Heart left ventricle (tissue), 16 donors: ENCODE measurements around the gene ATP1B2. TPM values are rescaled to one million over a fixed set of nuclear protein-coding genes. Genes with fewer than 3 reads are reported as not detected.

ENCODE experiments used
- ATAC-seq, 4 donors: fragments of 200-7000 bp; cut with Tn5 transposase; one replicate each; pipeline ENCODE4 v1.9.1; 2020 to 2022; ENCODE audit warnings: moderate library complexity in 4 of 4, mild to moderate bottlenecking in 3 of 4, moderate number of reproducible peaks in 1 of 4
- DNase-seq, 5 donors: peaks; one replicate each; pipeline ENCODE4 v3.0.0-alpha.2; 2020
- H3K27ac ChIP-seq, 12 donors: fragments of 200-600 bp; sonication (generic) in 4 of 12; one replicate each; pipeline versions ENCODE4 v1.5.0 to v1.8.0; 2016 to 2022; ENCODE audit warnings: mild to moderate bottlenecking in 2 of 12
- H3K27me3 ChIP-seq, 9 donors: fragments of 200-600 bp; sonication (generic) in 2 of 9; one replicate each; pipeline versions ENCODE4 v1.5.1 to v1.8.0; 2016 to 2022; ENCODE audit warnings: mild to moderate bottlenecking in 3 of 9
- H3K36me3 ChIP-seq, 9 donors: fragments of 200-600 bp; sonication (generic) in 2 of 9; one replicate each; pipeline versions ENCODE4 v1.5.0 to v1.8.0; 2018 to 2022; ENCODE audit warnings: mild to moderate bottlenecking in 2 of 9
- H3K4me1 ChIP-seq, 12 donors: fragments of 200-600 bp; sonication (generic) in 4 of 12; one replicate each; pipeline versions ENCODE4 v1.5.0 to v1.8.0; 2016 to 2022; ENCODE audit warnings: mild to moderate bottlenecking in 3 of 12
- H3K4me3 ChIP-seq, 12 donors: fragments of 200-600 bp; sonication (generic) in 4 of 12; one replicate each; pipeline versions ENCODE4 v1.5.0 to v1.8.0; 2017 to 2022; ENCODE audit warnings: mild to moderate bottlenecking in 9 of 12, moderate library complexity in 4 of 12
- H3K9me3 ChIP-seq, 12 donors: fragments of 200-600 bp; sonication (generic) in 4 of 12; one replicate each; pipeline versions ENCODE4 v1.5.0 to v1.8.0; 2016 to 2022; ENCODE audit warnings: mild to moderate bottlenecking in 1 of 12
- POLR2A ChIP-seq, 2 donors: fragments of 450-650 bp; IDR thresholded peaks; one replicate each; pipeline ENCODE4 v1.6.1; 2017; ENCODE audit warnings: antibody characterized with exemption in 2 of 2, mild to moderate bottlenecking in 2 of 2, moderate library complexity in 2 of 2
- WGBS, 4 donors: extraction: QIAGEN DNeasy Blood & Tissue Kit in 2 of 4; methylation state at CpG; one replicate each; pipeline versions ENCODE4 v1.1.5 to v1.1.7; 2013 to 2018; 5-methylcytosine and 5-hydroxymethylcytosine counted together
- intact Hi-C, 10 donors: fragments of 100-400 bp; cut with DNase I; formaldehyde crosslinking; loops; one replicate each; pipeline versions ENCODE4 v1.11.1 to v1.14.2; 2022
- long read RNA-seq, 3 donors: library from polyadenylated mRNA; unstranded; transcript quantifications; one replicate each; pipeline ENCODE4 v2.0.0, GENCODE V29; 2020 to 2021
- polyA plus RNA-seq, 2 donors: library from polyadenylated mRNA; stranded (reverse); fragments of 200-250 nt; gene quantifications; one replicate each; pipeline ENCODE4 v1.2.3, GENCODE V29; 2013
- total RNA-seq, 9 donors: library from RNA; depleted of rRNA in 2 of 9; stranded (reverse); fragments of >200 nt in 2 of 9; fragmentation: NEBNext Ultra II Directional in 3 of 9; extraction: Animal tissue kit (Norgen Biotek cat#: 25700) in 3 of 9; gene quantifications; one replicate each; pipeline versions ENCODE4 v1.1.0 to v1.2.4, GENCODE V29; 2016 to 2023
- TF ChIP-seq, protein P1 (sequence below), 12 donors: fragments of 200-600 bp; sonication (generic) in 4 of 12; IDR thresholded peaks; one replicate each; pipeline versions ENCODE4 v1.5.0 to v1.8.0; 2018 to 2022; ENCODE audit warnings: antibody characterized with exemption in 12 of 12, mild to moderate bottlenecking in 5 of 12
- donor health status: ischemic (EF 13 %, LVEDD 7.1; RV severe dilation, severe dysfunction).
- donor health status: healthy with polysubstance abuse.
- donor health status: DM: no; HTN: yes; CAD: no.
- donor health status: DM: no; HTN: no; CAD: no.
- donor health status: ischemic (EF 25% LVEDD 6.9; RV normal size, moderate dysfunction).
- donor health status: ischemic (EF 25% LVEDD 5.7; RV mildly dilated, moderate dysfunction).
- donor health status: healthy.
- donor health status: DM: yes; HTN: yes; CAD: no.
- donor health status: ischemic (EF 35%, LVEDD 5.7; RV mildly dilated, moderate dysfunction).
- donor health status: nonischemic (EF 11% LVEDD 7.7; RV severe dilation, severe dysfunction).
- donor health status: DM: yes; HTN: yes; CAD: no.
- donor health status: PGD.
- donor health status: ischemic (EF 29% LVEDD 5.4; RV normal size, mild dysfunction).
- donor health status: nonischemic (EF 23%, LVEDD 6.1; RV moderate dilation, normal function).

ATP1B2 gene, protein sequence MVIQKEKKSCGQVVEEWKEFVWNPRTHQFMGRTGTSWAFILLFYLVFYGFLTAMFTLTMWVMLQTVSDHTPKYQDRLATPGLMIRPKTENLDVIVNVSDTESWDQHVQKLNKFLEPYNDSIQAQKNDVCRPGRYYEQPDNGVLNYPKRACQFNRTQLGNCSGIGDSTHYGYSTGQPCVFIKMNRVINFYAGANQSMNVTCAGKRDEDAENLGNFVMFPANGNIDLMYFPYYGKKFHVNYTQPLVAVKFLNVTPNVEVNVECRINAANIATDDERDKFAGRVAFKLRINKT
- total RNA-seq = 1 to 10 TPM; 1.3 to 6.6 (median 2.9) TPM
- polyA plus RNA-seq = 1 to 10 TPM in 1 of 2 donors, under 1 TPM in 1; 0.60 to 2.6 TPM
- long read RNA-seq, donor 1, partial matches to known transcripts = 1 of 1 reads
- long read RNA-seq, donor 1, other reads (novel, unspliced or antisense) = 0 of 1 reads
- long read RNA-seq, donor 2, partial matches to known transcripts = 0 of 1 reads
- long read RNA-seq, donor 2, other reads (novel, unspliced or antisense) = 0 of 1 reads
- long read RNA-seq, donor 3 = 0 reads

GRCh38 chr17:7650509-7651096, at the start of gene ATP1B2:
Gene ATP1B2 (plus strand): TSS chr17:7650926. CDS start chr17:7651519, 593 bp downstream.
- ATAC-seq (peak; percentile 67 to 86 (median 78)), DNase-seq (peak; percentile 71 to 86 (median 77))
- 1 to 3% (median 1%) methylated on average over 16 to 34 of the region's 34 CpGs for WGBS, 4 donors
- Histone ChIP-seq H3K4me3 (peak within 1 kb of the TSS; percentile 31 to 69 (median 56)), H3K27ac (peak within 1 kb of the TSS in 10 of 12 donors; percentile 51 to 81 (median 62)), H3K4me1 (peaks cover 0 to 20% (median 15%) of the 10 kb centered on the region in 12 donors), H3K27me3 (peaks cover 0 to 38% (median 14%) of the 10 kb centered on the region in 9 donors), H3K9me3 (no peaks in the 10 kb centered on the region), H3K36me3 (no peaks in the 10 kb centered on the region)
- TF ChIP-seq, protein P1, sequence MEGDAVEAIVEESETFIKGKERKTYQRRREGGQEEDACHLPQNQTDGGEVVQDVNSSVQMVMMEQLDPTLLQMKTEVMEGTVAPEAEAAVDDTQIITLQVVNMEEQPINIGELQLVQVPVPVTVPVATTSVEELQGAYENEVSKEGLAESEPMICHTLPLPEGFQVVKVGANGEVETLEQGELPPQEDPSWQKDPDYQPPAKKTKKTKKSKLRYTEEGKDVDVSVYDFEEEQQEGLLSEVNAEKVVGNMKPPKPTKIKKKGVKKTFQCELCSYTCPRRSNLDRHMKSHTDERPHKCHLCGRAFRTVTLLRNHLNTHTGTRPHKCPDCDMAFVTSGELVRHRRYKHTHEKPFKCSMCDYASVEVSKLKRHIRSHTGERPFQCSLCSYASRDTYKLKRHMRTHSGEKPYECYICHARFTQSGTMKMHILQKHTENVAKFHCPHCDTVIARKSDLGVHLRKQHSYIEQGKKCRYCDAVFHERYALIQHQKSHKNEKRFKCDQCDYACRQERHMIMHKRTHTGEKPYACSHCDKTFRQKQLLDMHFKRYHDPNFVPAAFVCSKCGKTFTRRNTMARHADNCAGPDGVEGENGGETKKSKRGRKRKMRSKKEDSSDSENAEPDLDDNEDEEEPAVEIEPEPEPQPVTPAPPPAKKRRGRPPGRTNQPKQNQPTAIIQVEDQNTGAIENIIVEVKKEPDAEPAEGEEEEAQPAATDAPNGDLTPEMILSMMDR (IDR thresholded peaks at IDR 0.05) = no peak
- no peak for TF ChIP-seq POLR2A (IDR thresholded peaks at IDR 0.05)
- intact Hi-C loops = loop anchor here in 1 of 10 donors (5.0 kb wide), 1 partner anchor 37 kb away; the partner anchor contains the start of genes TP53 and WRAP53

GRCh38 chr17:7606280-7606679, 44.4 kb upstream of the ATP1B2 start:
- TF ChIP-seq, protein P1 (IDR thresholded peaks at IDR 0.05) = no peak
- peak in 1 of 2 donors; percentile 13 for TF ChIP-seq POLR2A (IDR thresholded peaks at IDR 0.05)
- H3K27ac ChIP-seq = peak overlapping the region; percentile 48 to 93 (median 82)
- 64 to 65% (median 64%) methylated on average over 4 of the region's 4 CpGs for whole genome bisulfite sequencing, 4 donors
- peak; percentile 96 to 99 (median 97) for ATAC-seq
- H3K4me1 ChIP-seq = peaks cover 0 to 39% (median 15%) of the 10 kb centered on the region in 12 donors
- no peaks in the 10 kb centered on the region for H3K9me3 ChIP-seq
- peak in 2 of 5 donors; percentile 40 to 51 for DNase-seq
- no peak overlapping the region for H3K4me3 ChIP-seq
- intact Hi-C loops = no loop called here
- no peaks in the 10 kb centered on the region for H3K27me3 ChIP-seq
- peaks cover 5 to 71% (median 51%) of the 10 kb centered on the region in 9 donors for H3K36me3 ChIP-seq

GRCh38 chr17:7610641-7611040, 40.1 kb upstream of the ATP1B2 start:
- H3K4me3 ChIP-seq = no peak overlapping the region
- 96 to 98% (median 97%) methylated on average over 2 of the region's 2 CpGs for WGBS, 4 donors
- peaks cover 4 to 59% (median 36%) of the 10 kb centered on the region in 12 donors for H3K4me1 ChIP-seq
- intact Hi-C loops = no loop called here
- no peaks in the 10 kb centered on the region for H3K9me3 ChIP-seq
- no peaks in the 10 kb centered on the region for H3K27me3 ChIP-seq
- peaks cover 0 to 29% (median 12%) of the 10 kb centered on the region in 9 donors for H3K36me3 ChIP-seq
- DNase-seq (no peak), ATAC-seq (no peak)
- peak overlapping the region in 1 of 12 donors; percentile 15 for H3K27ac ChIP-seq
- TF ChIP-seq, protein P1 (IDR thresholded peaks at IDR 0.05) = no peak
- no peak for TF ChIP-seq POLR2A (IDR thresholded peaks at IDR 0.05)
